ENCODE results near the gene ADAMTSL5.

ADAMTSL5 gene

GRCh38 chr19:1469255-1470054 is 43.4 kb downstream of the ADAMTSL5 start:
- in situ Hi-C loops (cut with MboI; ENCODE audit: low sequenced_read_pairs), result no loop called here

- in situ Hi-C loops (cut with MboI; ENCODE audit: low sequenced_read_pairs), result no loop called here
These were observed 44.0 kb downstream of the ADAMTSL5 start for GRCh38 chr19:1468821-1469254.

- in situ Hi-C loops (cut with MboI; ENCODE audit: low sequenced_read_pairs), result no loop called here
These were observed 44.5 kb downstream of the ADAMTSL5 start for GRCh38 chr19:1468274-1468820.

- in situ Hi-C loops (cut with MboI; ENCODE audit: low sequenced_read_pairs), result no loop called here
These were observed 45.1 kb downstream of the ADAMTSL5 start for GRCh38 chr19:1467490-1468273.

GRCh38 chr19:1467215-1467489 is 45.7 kb downstream of the ADAMTSL5 start:
- in situ Hi-C loops (cut with MboI; ENCODE audit: low sequenced_read_pairs), result no loop called here

GRCh38 chr19:1466461-1467214 is 46.2 kb downstream of the ADAMTSL5 start:
- in situ Hi-C loops (cut with MboI; ENCODE audit: low sequenced_read_pairs), result no loop called here

GRCh38 chr19:1466018-1466460 is 46.8 kb downstream of the ADAMTSL5 start:
- in situ Hi-C loops (cut with MboI; ENCODE audit: low sequenced_read_pairs), result no loop called here

- in situ Hi-C loops (cut with MboI; ENCODE audit: low sequenced_read_pairs), result no loop called here
These were observed 47.4 kb downstream of the ADAMTSL5 start for GRCh38 chr19:1465191-1466016.

GRCh38 chr19:1461862-1462261 is 51.0 kb downstream of the ADAMTSL5 start:
- in situ Hi-C loops (cut with MboI; ENCODE audit: low sequenced_read_pairs), result no loop called here

- in situ Hi-C loops (cut with MboI; ENCODE audit: low sequenced_read_pairs), result no loop called here
These were observed 52.5 kb downstream of the ADAMTSL5 start for GRCh38 chr19:1460033-1460995.

GRCh38 chr19:1459479-1459878 is 53.3 kb downstream of the ADAMTSL5 start:
- in situ Hi-C loops (cut with MboI; ENCODE audit: low sequenced_read_pairs), result no loop called here

GRCh38 chr19:1457892-1458291 is 54.9 kb downstream of the ADAMTSL5 start:
- in situ Hi-C loops (cut with MboI; ENCODE audit: low sequenced_read_pairs), result no loop called here

GRCh38 chr19:1457031-1457739 is 55.6 kb downstream of the ADAMTSL5 start:
- in situ Hi-C loops (cut with MboI; ENCODE audit: low sequenced_read_pairs), result no loop called here

- in situ Hi-C loops (cut with MboI; ENCODE audit: low sequenced_read_pairs), result no loop called here
These were observed 56.5 kb downstream of the ADAMTSL5 start for GRCh38 chr19:1456121-1456900.

GRCh38 chr19:1455336-1456120 is 57.3 kb downstream of the ADAMTSL5 start:
- in situ Hi-C loops (cut with MboI; ENCODE audit: low sequenced_read_pairs), result no loop called here
